Neural cell (in vitro differentiated cells): Measurements from ENCODE around the gene GRAPL. TPM values are rescaled to one million over a fixed set of nuclear protein-coding genes. Genes with fewer than 3 reads are reported as not detected.
"Not testable (repeated sequence)": the region's sequence is repeated elsewhere in the genome, so short reads cannot be mapped to it uniquely, and the experiment has no call there.

ENCODE experiments used
- H2AFZ ChIP-seq: fragments of 200-600, 300-800 bp; sonication (generic), shearing (Covaris generic); 2 replicates; pipeline ENCODE4 v1.6.0; 2014; ENCODE audit warnings: low read depth, mild to moderate bottlenecking, antibody characterized with exemption, low read length, moderate library complexity
- H3F3A ChIP-seq: fragments of 200-600 bp; shearing (Covaris generic); 2 replicates; pipeline ENCODE4 v1.6.1; 2016; ENCODE audit warnings: mild to moderate bottlenecking, moderate library complexity, mixed read lengths, antibody characterized with exemption, low read length; ENCODE audit not compliant: insufficient read depth, poor library complexity, severe bottlenecking
- H3K27ac ChIP-seq: fragments of 200-600, 300-800 bp; sonication (generic), shearing (Covaris generic); 2 replicates; pipeline ENCODE4 v1.5.1; 2014; ENCODE audit warnings: mild to moderate bottlenecking, low read length, moderate library complexity
- H3K27me3 ChIP-seq: fragments of 300-800, 200-600 bp; sonication (generic), shearing (Covaris generic); 2 replicates; pipeline ENCODE4 v1.6.0; 2014; ENCODE audit warnings: mild to moderate bottlenecking, low read depth, low read length, moderate library complexity; ENCODE audit not compliant: insufficient read depth
- H3K36me3 ChIP-seq: fragments of 300-800, 200-600 bp; sonication (generic), shearing (Covaris generic); 2 replicates; pipeline ENCODE4 v1.5.1; 2014; ENCODE audit warnings: mild to moderate bottlenecking, antibody characterized with exemption, low read length, moderate library complexity; ENCODE audit not compliant: insufficient read depth
- H3K4me2 ChIP-seq: fragments of 300-800, 200-600 bp; sonication (generic), shearing (Covaris generic); 2 replicates; pipeline ENCODE4 v1.6.0; 2014; ENCODE audit warnings: mild to moderate bottlenecking, low read length
- H3K4me3 ChIP-seq: fragments of 300-800, 200-600 bp; sonication (generic), shearing (Covaris generic); 2 replicates; pipeline ENCODE4 v1.5.1; 2014; ENCODE audit warnings: mild to moderate bottlenecking, low read length, moderate library complexity
- H3K79me2 ChIP-seq: fragments of 200-600 bp; shearing (Covaris generic); replicated peaks from 2 replicates; pipeline ENCODE4 v1.6.0; 2014; ENCODE audit warnings: mild to moderate bottlenecking, low read length, moderate library complexity; ENCODE audit not compliant: insufficient read depth
- H3K9ac ChIP-seq: fragments of 300-800, 200-600 bp; sonication (generic), shearing (Covaris generic); 2 replicates; pipeline ENCODE4 v1.6.1; 2016; ENCODE audit warnings: mild to moderate bottlenecking, low read length, mixed read lengths
- H3K9me2 ChIP-seq: fragments of 200-600 bp; shearing (Covaris generic); 2 replicates; pipeline ENCODE4 v1.6.1; 2016; ENCODE audit warnings: mild to moderate bottlenecking, low read length, mixed read lengths; ENCODE audit not compliant: insufficient read depth
- H3K9me3 ChIP-seq: fragments of 200-600, 300-800 bp; sonication (generic), shearing (Covaris generic); 2 replicates; pipeline ENCODE4 v1.6.1; 2016; ENCODE audit warnings: mild to moderate bottlenecking, mixed run types, low read length, moderate library complexity, mixed read lengths
- H4K20me1 ChIP-seq: fragments of 200-600 bp; shearing (Covaris generic); 2 replicates; pipeline ENCODE4 v1.6.1; 2016; ENCODE audit warnings: mild to moderate bottlenecking, mixed run types; ENCODE audit not compliant: insufficient read depth
- polyA plus RNA-seq: library from polyadenylated mRNA; depleted of rRNA; stranded (reverse); fragments of >200 nt; gene quantifications from 2 replicates; pipeline ENCODE4 v1.2.3, GENCODE V29; 2014

Gene GRAPL
- polyA plus RNA-seq, 1 donor from 2014 or later, result not detected

DNA sequence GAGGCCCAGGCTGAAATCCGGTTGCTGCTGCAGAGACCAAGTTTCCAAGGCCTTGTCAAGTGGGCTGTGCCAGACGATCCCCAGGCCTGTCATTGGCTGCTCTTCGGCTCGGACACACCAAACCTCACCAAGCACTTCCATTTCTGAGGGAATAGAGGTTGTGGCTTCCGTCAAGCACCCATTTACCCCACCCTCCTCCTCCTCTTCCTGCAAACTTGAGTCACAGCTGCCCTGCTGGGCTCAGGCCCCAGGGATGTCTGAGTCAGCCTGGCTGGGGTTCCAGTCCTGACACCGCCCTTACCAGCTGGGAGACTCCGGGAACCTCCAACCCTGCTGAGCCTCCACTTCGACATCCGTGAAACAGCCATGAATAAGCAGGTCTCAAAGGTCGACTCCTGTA lies 31.1 kb downstream of the GRAPL start:
- H3K4me3 ChIP-seq, H3K9me2 ChIP-seq, H3K27ac ChIP-seq, H3K9me3 ChIP-seq, H4K20me1 ChIP-seq, H3K36me3 ChIP-seq, H3K9ac ChIP-seq, H3K79me2 ChIP-seq, H2AFZ ChIP-seq, H3K4me2 ChIP-seq, H3F3A ChIP-seq, H3K27me3 ChIP-seq: not testable (repeated sequence)

DNA sequence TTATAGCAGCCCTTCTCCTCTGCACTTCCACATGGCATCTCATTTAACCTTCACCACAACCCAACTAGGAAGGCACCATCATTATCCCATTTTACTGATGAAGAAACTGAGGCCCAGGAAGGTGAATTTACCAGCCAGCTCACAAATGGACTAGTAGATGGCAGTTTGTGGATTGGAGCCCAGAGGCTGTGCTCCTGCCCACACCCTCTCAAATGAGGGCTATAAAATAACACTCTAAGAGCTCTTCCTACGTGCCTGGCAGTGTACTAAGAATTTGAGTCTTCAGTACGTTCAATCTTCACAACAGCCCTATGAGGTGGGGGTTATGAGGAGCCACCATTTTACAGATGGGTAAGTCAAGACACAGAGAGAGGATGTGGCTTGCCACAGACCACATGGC lies 31.5 kb downstream of the GRAPL start:
- H3K4me2 ChIP-seq, H3K79me2 ChIP-seq, H3K27me3 ChIP-seq, H3K36me3 ChIP-seq, H3K9me3 ChIP-seq, H3K27ac ChIP-seq, H4K20me1 ChIP-seq, H2AFZ ChIP-seq, H3F3A ChIP-seq, H3K9me2 ChIP-seq, H3K9ac ChIP-seq, H3K4me3 ChIP-seq: not testable (repeated sequence)

DNA sequence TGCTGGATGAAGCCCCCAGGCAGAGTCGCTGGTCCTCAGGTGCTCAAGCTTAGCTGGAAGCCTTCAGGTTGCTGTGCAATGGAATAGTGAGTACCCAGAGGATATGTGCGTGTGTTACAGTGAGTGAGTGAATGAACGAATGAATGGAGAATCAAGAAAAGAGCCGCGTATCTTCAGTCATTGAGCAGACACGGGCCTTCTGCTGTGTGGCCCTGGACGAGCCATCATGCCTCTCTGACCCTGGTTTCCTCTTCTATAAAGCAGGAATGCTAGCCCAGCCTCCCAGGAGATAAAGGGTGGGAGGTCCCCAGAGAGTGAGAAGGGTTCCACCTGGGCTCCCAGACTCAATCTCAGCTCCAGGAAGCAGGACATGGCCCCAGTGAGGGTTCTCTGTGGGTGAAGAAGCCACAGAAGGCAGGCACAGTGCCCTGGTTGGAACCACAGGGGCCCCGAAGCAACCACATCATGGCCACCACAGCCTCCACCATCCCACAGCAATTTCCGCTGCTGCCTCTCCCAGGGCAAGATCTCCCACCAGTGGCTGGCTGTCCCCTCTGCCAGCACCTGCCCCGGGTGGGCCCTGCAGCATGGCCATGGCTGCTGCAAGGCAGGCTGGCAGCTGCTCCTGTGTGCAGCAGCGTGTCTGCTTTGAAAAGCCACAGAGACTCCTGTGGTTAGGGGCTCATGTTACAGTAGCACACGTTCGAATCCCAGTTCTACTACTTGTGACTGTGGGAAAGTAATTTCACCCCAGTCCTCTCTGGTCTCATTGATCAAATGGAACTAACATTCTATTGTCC lies 34.1 kb downstream of the GRAPL start:
- not testable (repeated sequence) for H3K36me3 ChIP-seq, H2AFZ ChIP-seq, H3K27me3 ChIP-seq, H3K4me2 ChIP-seq, H3K4me3 ChIP-seq, H3K9me3 ChIP-seq, H3K9me2 ChIP-seq, H4K20me1 ChIP-seq, H3F3A ChIP-seq, H3K79me2 ChIP-seq, H3K27ac ChIP-seq, H3K9ac ChIP-seq

DNA sequence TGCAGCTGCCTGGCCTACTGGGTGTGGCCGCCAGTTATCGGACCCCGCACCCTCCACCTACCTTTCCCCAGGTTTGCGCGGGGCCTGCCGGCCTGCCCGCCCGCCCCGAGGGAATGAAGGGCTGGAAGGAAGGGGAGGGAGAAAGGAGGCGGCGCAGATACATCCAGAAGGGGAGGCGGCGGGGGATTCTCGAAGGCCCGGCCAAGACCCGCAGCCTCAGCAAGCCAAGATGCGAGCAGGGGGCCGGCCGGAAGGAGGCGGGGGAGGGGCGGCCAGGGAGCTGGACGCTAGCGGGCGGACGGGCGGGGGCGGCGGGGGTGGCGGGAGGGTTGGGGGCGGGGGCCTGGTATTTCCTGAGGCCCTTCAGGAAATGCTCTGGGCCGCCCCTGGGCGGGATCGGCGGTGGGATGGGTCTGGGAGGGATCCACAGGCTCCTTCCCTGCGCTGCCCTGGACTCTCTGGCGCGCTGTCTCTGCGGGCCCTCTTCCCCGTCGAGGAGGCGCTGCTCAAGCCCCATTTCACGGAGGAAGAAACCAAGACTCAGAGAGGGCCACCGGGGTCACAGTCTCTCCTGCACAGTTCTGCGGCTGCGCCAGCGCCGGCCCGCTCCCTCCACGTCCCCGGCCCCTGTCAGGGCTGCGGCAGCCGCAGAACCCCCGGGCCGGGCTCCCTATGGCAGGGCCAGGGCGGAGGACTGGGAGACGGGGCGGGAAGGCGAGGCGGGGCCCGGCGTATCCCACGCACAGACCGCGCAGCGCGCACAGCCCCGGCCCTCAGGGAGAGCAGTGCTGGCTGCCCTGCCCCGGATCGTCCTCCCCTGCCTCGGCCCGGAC lies 35.2 kb downstream of the GRAPL start:
- not testable (repeated sequence) for H3K9me2 ChIP-seq, H3K27me3 ChIP-seq, H3K27ac ChIP-seq, H4K20me1 ChIP-seq, H3F3A ChIP-seq, H3K36me3 ChIP-seq, H3K9me3 ChIP-seq, H3K79me2 ChIP-seq, H2AFZ ChIP-seq, H3K4me2 ChIP-seq, H3K4me3 ChIP-seq, H3K9ac ChIP-seq

DNA sequence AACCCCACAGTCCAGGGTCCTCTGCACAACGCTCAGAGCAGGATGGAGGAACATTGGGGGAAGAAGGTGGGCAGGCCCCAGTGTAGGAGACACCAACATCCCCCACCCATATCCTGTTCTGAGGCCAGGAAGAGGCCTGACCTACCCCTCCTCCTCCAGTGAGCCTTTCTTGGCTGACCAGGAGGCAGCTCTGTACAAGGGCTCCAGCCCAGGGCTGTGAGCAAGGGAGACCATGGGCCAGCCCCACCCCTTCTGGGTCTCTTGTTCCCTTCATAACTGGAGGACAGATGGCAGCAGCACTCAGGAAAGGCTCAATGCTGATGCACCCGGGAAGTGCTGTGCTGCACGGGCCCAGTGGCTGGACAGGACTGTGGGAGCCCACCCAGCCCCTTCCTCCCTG lies 47.0 kb downstream of the GRAPL start:
- H2AFZ ChIP-seq, H3K27ac ChIP-seq, H3K36me3 ChIP-seq, H3K4me3 ChIP-seq, H3K9me3 ChIP-seq, H3K9me2 ChIP-seq, H4K20me1 ChIP-seq, H3K4me2 ChIP-seq, H3K27me3 ChIP-seq, H3F3A ChIP-seq, H3K79me2 ChIP-seq, H3K9ac ChIP-seq: not testable (repeated sequence)

DNA sequence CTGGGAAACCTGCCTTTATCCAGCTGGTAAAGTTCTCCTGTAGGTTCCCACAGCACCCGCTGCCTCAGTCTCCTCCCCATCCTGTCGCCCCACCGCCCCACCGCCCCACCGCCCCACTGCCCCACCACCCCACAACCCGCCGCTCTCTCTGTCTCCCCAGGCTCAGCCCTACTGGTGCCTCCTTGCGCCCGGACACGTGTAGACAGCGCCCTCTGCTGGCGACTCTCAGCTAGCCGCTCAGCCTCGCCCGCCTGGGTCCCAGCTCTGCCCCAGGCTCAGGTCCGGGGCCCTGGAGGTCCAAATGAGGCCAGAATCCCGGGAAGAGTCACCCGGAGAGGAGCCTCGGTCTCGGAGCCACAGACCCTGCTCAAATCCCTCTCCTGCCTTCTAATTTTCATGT lies 48.0 kb downstream of the GRAPL start:
- H3F3A ChIP-seq, H3K9ac ChIP-seq, H3K4me2 ChIP-seq, H3K27ac ChIP-seq, H3K9me3 ChIP-seq, H3K36me3 ChIP-seq, H3K27me3 ChIP-seq, H3K79me2 ChIP-seq, H3K4me3 ChIP-seq, H3K9me2 ChIP-seq, H4K20me1 ChIP-seq, H2AFZ ChIP-seq: not testable (repeated sequence)

DNA sequence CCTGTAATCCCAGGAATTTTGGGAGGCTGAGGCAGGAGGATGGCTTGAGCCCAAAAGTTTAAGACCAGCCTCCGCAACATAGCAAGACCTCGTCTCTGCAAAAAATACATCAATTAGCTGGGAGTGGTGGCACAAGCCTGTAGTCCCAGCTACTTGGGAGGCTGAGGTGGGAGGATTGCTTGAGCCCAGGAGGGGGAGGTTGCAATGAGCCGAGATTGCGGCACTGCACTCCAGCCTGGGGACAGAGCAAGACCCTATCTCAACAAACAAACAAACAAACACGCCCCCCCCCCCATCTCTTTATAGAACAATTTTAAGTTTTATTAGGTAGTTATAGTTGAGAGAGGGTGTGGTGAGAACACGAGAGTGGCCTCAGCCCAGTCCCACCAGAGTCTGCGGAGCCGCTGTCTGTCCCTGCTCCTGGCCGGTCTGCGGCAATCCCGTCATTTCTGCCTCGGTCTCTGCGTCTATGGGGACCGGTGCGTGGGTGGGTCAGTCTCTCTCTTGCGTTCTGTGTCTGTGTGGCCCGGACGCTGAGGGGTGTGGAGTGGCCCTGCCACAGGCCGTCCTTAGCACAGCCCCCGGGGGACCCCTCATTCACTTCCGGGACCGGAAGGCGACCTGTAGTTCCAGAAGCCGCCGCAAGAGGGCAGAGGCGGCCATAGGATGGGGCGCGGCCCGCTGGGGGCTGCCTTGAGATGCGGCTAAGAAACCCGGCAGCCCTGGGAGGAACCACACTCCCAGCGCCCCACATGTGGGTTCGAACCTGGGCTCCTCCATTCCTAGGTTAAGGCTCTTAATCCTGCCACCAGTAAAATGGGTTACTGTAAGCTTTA lies 53.9 kb downstream of the GRAPL start:
- H3K9ac ChIP-seq, H3F3A ChIP-seq, H2AFZ ChIP-seq, H3K9me2 ChIP-seq, H4K20me1 ChIP-seq, H3K79me2 ChIP-seq, H3K9me3 ChIP-seq, H3K4me3 ChIP-seq, H3K4me2 ChIP-seq, H3K36me3 ChIP-seq, H3K27ac ChIP-seq, H3K27me3 ChIP-seq: not testable (repeated sequence)
